ENCODE measurements around the gene GNAS-AS1.

Gene GNAS-AS1

GRCh38 chr20:58811334-58811733 lies 39.4 kb downstream of the GNAS-AS1 start:
- no peak for DNase-seq

DNA sequence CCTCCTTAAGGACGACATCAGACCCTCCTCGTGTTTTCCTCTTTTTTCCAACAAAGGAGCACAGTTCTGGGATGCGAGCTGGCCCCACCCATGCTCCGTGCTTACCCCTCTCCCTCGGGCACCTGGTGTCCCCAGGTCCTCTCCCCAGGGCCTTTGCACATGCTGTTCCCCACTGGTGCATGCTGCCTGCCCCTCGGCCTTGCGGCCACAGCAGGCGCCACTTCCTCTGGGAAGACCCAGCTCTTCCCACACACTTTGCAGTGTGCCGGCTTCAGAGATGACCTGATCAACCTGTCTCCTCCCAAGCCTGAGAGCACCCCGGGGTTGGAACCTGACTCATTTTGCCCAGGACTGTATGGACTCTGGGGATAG lies 39.8 kb downstream of the GNAS-AS1 start:
- DNase-seq = no peak

DNA sequence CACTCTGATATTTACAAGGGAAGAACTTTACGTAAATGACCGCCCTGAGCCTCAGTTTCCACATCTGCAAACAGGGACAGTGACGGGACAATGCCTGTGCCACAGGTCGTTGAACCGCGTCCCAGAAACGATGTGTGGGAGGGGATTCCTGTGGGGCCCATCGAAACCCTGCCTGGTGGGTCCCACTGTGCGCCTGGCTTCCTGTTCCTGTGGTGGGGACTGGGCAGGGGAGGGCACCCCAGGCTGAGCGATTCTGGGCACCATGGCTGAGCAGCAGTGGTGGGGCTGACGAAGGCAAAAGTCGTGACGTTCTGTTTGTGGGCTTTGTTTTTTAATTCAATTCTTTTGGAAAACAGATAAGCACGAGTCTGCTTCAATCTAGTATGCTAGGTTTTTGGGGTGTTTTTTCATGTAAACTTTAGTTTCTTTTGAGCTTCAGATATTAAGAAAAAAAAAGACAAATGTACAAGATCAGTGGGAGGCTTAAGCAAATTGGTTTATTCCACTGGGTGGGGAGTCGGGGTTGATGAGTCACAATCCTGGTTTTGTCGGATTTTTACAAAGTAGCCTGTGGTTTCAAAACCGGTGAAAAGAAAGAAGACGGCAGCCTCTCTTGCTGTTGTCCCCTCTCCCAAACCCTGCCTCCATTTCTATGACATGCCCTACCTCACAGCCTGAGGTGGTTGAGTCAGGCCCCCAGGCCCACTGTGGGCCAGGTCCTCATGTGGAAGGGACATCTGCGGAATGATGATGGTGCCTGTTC lies 40.4 kb downstream of the GNAS-AS1 start:
- DNase-seq = peak in 1 of 51 donors; percentile 8

DNA sequence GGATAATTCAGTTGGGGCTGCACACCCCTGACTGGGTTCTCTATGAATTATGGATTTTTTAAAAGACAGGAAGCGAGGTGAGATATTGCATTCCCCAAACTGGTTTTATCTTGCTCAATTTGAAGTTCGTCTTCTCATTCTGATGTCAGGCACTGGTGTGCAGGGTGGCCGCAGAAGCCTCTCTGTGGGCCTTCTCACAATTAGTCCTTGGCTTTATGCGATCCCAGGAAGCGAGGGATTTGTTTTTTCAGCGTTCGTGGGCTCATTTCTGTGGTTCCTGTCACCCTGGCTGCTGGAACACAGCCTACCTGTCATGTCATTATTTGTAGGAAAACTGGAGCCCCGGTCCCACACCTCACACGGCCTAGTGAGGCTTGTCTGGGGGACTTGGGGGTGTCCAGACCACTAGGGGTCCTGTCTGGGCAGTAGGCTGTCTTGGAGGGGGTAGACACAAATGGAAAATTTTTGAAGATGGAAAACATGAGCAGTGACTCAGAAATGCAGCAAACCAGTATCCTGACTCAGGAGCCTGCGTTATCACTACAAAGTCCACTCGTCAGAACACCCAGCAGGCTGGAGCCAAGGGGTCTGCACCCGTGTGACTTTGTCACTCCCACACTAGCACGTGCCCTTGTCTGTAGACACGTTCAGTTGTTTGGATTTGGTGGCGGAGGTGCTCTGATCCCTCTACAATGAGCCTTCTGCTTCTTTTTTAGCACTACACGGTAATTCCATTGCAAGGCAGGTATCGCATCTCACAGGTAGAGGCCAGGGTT lies 42.2 kb downstream of the GNAS-AS1 start:
- DNase-seq = no peak

DNA sequence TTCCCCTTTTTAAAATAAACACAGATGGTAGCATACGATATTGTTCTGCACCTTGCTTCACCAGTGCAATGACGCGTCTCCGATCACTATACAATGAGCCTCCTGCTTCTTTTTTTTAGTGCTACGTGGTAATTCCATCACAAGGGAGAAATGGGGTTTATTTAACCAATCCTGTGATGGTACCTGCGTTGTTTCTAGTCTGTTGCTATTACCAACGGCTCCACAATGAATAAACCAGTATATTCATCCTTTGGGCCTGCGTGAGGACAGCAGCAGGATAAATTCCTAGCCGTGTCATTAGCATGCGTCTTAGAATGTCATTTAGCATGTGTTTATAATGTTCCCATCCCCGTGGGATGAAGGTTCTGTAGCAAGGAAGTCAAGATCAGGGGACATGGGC lies 42.9 kb downstream of the GNAS-AS1 start:
- DNase-seq = no peak

DNA sequence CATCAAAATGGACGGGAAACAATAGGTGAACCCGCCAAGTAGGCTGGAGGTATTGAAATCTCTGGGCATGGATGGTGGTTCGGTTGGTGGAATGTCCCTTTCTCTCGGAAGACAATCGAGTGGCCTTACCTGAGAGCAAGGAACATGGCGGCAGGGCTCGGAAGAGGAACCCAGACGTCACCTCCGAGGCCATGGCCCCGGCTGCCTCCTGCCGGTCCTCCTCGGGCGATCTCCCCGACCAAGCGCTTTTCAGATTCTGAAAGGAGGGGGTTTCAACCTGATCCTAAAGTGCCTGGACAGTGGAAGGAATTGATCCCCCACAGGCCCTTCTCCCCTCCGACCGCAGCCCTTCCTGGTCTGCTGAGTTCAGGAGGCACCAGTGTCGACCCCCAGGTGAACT lies 47.2 kb downstream of the GNAS-AS1 start:
- DNase-seq = no peak

GRCh38 chr20:58802061-58802460 lies 48.6 kb downstream of the GNAS-AS1 start:
- DNase-seq = no peak

DNA sequence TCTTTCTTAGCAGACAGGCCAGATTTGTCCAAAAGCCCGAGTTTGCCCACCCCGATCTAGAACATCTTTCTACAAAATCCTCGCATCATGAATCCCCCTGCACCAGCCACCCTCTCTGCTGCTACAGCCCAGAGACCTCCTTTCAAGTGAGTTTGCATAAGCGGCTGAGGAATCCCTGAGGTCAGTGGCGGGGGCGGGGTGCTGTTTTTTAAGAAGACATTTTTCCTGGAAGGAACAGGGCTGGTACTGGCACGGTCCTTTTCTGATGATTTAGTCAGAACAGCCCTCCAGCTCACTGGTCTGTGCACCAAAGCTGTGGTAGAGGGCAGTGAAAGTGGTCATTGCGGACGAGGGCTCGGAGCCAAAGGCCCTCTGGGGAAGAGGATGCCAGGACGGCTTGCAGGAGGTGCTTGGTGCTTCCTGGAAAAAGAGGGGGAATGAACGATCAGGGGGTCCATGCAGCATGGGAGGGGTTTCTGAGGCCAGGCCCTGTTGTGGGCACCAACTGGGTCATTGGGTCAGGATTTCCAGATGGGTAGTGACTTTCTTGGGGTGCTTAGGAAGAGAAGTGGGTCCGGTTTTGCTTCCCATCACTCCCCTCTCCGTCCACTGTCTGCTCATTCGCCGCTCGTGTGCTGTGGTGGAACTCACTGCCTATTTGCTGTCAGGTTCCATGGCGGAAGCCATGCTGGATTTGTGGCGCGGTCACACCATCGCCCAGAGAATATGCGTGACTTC lies 50.4 kb downstream of the GNAS-AS1 start:
- no peak for DNase-seq

DNA sequence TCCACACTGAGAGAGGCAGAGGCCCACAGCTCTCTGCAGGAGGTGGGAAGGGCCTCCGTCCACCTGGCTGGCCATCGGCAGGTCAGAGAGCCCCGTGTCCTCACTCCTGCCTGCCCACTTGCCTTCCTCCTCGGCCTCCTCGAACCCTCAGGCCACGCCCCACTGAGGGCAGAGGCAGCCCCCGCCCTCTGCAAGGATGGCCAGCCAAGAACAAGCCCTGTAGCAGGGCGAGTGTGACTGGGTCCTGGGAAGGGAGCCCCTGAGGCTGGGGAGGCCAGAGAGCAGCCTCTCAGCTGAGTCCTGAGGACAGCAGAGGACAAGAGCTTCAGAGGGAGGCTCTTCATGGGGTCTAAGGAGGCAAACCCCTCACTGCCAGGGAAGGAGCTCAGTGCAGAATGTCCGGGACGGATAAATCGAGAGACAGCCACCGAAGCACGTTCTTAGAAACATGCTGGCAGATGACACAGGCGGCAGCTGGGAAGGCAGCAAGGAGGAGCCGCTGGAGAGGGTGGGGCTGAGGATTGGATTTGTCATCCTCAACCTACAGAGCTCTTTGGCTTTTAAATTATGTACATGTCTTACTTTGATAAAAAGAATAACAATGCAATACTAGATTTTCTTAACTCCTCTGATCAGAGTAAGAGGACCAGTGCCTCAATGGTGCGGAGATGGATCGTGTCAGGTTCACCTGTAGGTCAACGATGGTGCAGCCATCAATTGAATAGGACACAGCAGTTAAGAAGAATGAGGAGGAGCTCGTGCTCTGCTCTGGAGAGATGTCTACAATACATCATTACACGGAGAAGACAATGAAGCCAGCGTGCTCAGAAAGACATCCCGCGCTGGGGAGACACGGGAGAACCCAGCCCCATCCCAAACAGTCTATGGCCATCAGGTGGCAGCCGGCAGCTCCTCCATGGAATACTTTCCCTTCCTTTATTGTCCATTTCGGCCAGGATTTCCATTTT lies 53.0 kb downstream of the GNAS-AS1 start:
- no peak for DNase-seq

- DNase-seq = no peak
Observed at GRCh38 chr20:58795923-58796245, 54.8 kb downstream of the GNAS-AS1 start.

GRCh38 chr20:58795181-58795922 lies 55.4 kb downstream of the GNAS-AS1 start:
- no peak for DNase-seq

GRCh38 chr20:58794510-58795180 lies 56.1 kb downstream of the GNAS-AS1 start:
- no peak for DNase-seq

DNA sequence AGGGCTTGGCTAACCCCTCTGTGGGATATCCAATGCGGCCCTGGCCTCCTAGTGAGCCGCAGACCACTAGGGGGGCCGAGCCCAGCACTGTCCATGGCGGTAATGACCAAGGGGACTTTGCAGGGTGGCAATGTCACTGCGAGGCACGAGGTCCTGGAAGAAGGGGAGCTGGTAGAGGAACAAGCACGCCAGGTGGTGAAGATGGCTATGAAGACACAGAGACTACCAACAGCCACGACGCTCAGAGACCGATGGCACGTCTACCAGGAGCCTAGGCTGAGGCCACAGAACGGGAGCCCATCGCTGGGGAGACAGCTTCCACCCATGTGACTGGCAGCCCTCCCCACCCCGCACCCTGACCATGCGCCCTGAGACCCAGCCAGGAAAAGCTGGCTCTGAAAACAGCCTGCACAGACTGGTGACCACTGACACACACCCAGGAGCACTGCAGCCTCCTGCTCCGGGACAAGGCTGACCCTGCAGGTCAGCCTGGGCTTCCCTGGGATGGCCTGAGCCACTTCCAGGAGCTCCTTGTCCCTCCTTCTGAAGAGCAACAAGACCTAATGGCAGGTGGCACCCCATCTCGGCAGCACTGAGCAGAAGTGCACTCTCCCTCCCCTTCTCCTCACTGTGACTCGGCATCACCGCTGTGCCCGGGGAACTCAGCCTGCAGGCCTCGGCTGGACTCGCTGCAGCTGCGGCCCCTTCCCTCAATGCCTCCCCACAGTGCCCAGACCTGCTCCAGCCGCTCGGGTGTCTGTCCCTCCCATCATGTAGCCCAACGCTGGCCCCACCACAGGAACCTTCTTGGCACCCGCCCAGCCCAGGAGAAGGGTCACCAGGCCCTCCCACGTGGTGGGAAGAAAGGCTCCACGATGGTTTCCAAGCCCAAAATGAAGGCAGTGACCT lies 56.9 kb downstream of the GNAS-AS1 start:
- DNase-seq = no peak

- DNase-seq = no peak
Observed at GRCh38 chr20:58792426-58792825, 58.3 kb downstream of the GNAS-AS1 start.

DNA sequence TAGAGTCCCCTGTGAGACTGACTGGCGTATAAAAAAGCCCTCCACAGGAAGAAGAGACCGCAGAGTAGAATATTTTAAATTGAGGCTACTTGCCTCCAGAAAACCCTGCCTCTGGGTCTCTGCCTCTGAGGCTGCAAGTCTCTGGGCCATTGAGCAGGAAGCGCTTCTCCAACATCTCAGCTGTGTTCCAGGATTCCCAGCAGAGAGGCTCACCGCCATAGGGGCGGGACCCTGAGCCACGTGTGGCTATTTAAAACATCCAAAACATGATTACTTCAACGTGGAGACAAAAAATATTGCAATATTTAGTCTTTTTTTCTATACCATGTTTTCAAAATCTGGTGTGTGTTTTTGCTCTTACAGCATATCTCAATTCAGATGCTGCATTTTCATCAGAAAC lies 59.4 kb downstream of the GNAS-AS1 start:
- no peak for DNase-seq

- no peak for DNase-seq
Observed at GRCh38 chr20:58790454-58790853, 60.2 kb downstream of the GNAS-AS1 start.

DNA sequence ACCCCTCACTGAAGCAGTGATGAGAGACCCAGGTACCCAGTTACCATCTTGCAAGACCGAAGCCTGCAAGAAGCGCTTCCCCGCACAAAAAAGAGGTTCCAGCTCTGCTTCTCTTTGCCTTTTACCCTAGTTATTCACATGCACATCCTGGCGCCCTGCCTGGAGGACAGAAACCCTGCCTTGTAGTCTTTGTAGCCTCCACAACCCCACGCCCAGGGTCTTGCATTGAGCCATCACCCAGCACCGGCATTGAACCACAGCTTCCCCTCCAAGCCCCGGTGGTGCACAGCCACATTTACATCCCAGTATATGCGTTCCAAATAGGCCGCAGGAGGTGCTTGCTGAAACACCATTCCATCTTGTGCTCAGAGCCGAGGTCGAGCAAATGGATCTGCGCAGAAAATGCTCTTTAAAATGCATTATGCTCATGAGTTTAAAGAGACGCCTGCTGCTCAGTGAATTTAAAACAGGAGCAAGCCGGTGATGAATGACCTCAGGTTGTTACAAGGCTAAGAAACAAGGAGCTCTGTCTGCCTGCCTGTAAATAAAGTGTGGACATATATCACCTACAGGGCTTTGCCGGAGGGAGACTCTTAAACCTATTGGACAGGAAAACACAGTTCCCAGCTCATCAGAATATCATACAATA lies 61.7 kb downstream of the GNAS-AS1 start:
- DNase-seq = no peak

All from hypothalamus (tissue), 51 donors.